Gastroesophageal sphincter (tissue), 4 donors: ENCODE data around the gene FOXO6. TPM values are rescaled to one million over a fixed set of nuclear protein-coding genes. Genes with fewer than 3 reads are reported as not detected.

Source experiments
- ATAC-seq: fragments of 150-250 bp; one replicate; pipeline ENCODE4 v1.9.1; 2016; ENCODE audit warnings: mild to moderate bottlenecking, moderate library complexity
- H3K27ac ChIP-seq, 4 donors: fragments of 200-600 bp; sonication (generic) in 3 of 4; 1 replicate in 3 of 4; 2 replicates in 1 of 4; pipeline ENCODE4 v1.5.1; 2016 to 2019
- H3K27me3 ChIP-seq: fragments of 200-600 bp; sonication (generic); one replicate; pipeline ENCODE4 v1.5.1; 2019
- H3K36me3 ChIP-seq, 2 donors: fragments of 200-600 bp; sonication (generic); one replicate each; pipeline ENCODE4 v1.5.1; 2019; ENCODE audit warnings: control low read depth in 1 of 2
- H3K4me1 ChIP-seq, 3 donors: fragments of 200-600 bp; sonication (generic); 1 replicate in 2 of 3; 2 replicates in 1 of 3; pipeline ENCODE4 v1.5.1; 2016 to 2019; ENCODE audit warnings: control low read depth in 2 of 3
- H3K4me3 ChIP-seq, 2 donors: fragments of 200-600 bp; sonication (generic); one replicate each; pipeline ENCODE4 v1.5.1; 2019; ENCODE audit warnings: mild to moderate bottlenecking in 1 of 2, moderate library complexity in 1 of 2
- H3K9me3 ChIP-seq, 3 donors: fragments of 200-600 bp; sonication (generic); one replicate each; pipeline ENCODE4 v1.5.1; 2017 to 2019; ENCODE audit warnings: control low read depth in 2 of 3
- EP300 ChIP-seq: sonication (generic); formaldehyde crosslinking; IDR thresholded peaks from one replicate; pipeline ENCODE4 v1.6.1; 2017; ENCODE audit warnings: antibody characterized with exemption, mild to moderate bottlenecking
- POLR2A ChIP-seq, 2 donors: fragments of 450-650 bp; IDR thresholded peaks; one replicate each; pipeline ENCODE4 v1.6.1; 2017; ENCODE audit warnings: antibody characterized with exemption in 2 of 2, mild to moderate bottlenecking in 2 of 2, moderate library complexity in 1 of 2
- POLR2AphosphoS5 ChIP-seq: sonication (generic); formaldehyde crosslinking; IDR thresholded peaks from one replicate; pipeline ENCODE4 v1.6.1; 2017; ENCODE audit warnings: antibody characterized with exemption
- WGBS, 2 donors: methylation state at CpG; one replicate each; pipeline ENCODE4 v1.1.5; 2018; ENCODE audit warnings: low coverage in 1 of 2; 5-methylcytosine and 5-hydroxymethylcytosine counted together
- total RNA-seq, 4 donors: library from RNA; depleted of rRNA; stranded (reverse); fragments of >200 nt; gene quantifications; one replicate each; pipeline ENCODE4 v1.1.0, GENCODE V29; 2016
- TF ChIP-seq, protein P1 (sequence below), 4 experiments: fragments of 200-600 bp in 2 of 4; fragments of 450-650 bp in 2 of 4; sonication (generic) in 1 of 4; IDR thresholded peaks; one replicate each; pipeline ENCODE4 v1.5.1; 2017 to 2019; ENCODE audit warnings: antibody characterized with exemption in 4 of 4, mild to moderate bottlenecking in 2 of 4, moderate library complexity in 2 of 4

Gene FOXO6
- total RNA-seq, 4 donors from 2014 or later, result 0.27 to 2.2 (median 1.9) TPM

DNA sequence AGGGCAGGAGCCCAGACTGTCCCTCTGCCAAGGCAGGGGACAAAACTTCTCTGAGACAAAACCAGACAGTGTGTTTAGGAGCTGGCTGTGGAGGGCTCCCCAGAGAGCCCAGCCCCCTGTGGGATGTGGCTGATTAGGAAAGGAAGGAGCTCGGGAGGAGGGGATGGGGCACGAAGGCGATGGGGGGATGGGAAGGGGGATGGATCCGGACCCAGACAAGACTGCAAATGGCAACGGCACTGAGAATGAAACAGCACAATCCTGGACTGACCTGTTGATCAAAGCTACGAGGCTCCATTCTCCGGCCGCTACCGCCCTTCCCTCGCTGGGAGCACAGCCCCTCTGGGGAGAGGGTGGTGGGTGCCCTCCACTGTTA, 33.1 kb downstream of the FOXO6 start:
- H3K9me3 ChIP-seq, result no peaks in the 10 kb centered on the region
- no peaks in the 10 kb centered on the region for H3K36me3 ChIP-seq
- WGBS, 2 donors, result 75 to 97% methylated on average over 6 to 7 of the region's 10 CpGs
- peaks cover 0 to 19% (median 0%) of the 10 kb centered on the region in 3 donors for H3K4me1 ChIP-seq
- no peak for ATAC-seq
- peaks cover 6% of the 10 kb centered on the region for H3K27me3 ChIP-seq
- H3K4me3 ChIP-seq, result no peak overlapping the region
- TF ChIP-seq POLR2A (IDR thresholded peaks at IDR 0.05), result no peak
- no peak for TF ChIP-seq POLR2AphosphoS5
- TF ChIP-seq, protein P1, sequence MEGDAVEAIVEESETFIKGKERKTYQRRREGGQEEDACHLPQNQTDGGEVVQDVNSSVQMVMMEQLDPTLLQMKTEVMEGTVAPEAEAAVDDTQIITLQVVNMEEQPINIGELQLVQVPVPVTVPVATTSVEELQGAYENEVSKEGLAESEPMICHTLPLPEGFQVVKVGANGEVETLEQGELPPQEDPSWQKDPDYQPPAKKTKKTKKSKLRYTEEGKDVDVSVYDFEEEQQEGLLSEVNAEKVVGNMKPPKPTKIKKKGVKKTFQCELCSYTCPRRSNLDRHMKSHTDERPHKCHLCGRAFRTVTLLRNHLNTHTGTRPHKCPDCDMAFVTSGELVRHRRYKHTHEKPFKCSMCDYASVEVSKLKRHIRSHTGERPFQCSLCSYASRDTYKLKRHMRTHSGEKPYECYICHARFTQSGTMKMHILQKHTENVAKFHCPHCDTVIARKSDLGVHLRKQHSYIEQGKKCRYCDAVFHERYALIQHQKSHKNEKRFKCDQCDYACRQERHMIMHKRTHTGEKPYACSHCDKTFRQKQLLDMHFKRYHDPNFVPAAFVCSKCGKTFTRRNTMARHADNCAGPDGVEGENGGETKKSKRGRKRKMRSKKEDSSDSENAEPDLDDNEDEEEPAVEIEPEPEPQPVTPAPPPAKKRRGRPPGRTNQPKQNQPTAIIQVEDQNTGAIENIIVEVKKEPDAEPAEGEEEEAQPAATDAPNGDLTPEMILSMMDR (IDR thresholded peaks at IDR 0.05), result no peak
- TF ChIP-seq EP300, result no peak
- H3K27ac ChIP-seq, result no peak overlapping the region

DNA sequence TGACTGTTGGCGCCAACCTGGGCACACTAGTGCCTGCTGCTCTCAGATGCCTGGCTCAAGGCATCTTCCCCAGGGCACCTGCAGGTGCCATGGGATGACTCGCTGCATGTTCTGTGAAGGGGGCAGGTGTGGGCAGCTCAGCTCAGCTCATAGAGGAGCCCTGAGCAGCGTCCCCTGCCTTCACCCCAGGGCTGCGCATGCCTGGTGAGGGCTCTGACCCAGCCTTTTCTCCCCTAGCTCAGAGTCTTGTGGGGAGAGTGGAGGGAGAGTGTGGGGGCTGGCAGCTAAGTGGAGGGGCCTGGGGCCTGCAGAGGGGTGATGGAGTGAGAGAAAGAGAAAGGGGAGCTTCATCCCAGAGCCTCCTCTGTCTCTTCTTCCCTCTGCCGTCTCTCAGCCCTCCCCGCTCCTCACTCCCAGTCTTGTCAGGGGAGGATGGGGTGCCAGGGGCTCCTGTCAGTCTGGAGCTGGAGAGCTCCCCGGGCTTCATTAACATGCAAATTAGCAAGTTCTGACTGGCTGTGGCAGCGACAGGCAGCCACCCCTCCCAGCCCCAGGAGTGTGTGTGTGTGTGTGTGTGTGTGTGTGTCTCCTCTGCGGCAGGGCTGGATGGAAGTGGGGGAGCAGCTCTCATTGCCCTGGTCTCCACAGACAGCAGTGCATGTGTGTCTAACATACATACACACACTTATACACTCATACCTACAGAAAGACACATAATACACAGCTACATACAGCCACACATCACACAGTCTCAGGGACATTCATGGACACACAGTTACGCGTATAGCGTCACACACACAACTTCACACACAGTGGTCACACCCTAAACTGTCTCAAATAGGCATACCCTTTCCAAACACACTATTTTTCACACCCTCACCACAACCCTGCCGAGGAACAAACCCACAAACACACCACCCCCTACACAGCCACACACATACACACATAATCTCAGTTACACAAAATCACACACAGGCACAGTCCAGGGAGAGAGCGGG, 34.0 kb downstream of the FOXO6 start:
- H3K9me3 ChIP-seq, result no peaks in the 10 kb centered on the region
- no peak for TF ChIP-seq POLR2A (IDR thresholded peaks at IDR 0.05)
- TF ChIP-seq, protein P1 (IDR thresholded peaks at IDR 0.05), result no peak
- no peak for TF ChIP-seq EP300
- TF ChIP-seq POLR2AphosphoS5, result no peak
- peaks cover 0 to 22% (median 0%) of the 10 kb centered on the region in 3 donors for H3K4me1 ChIP-seq
- no peak overlapping the region for H3K27ac ChIP-seq
- no peak overlapping the region for H3K4me3 ChIP-seq
- no peak for ATAC-seq
- WGBS, 2 donors, result 84% methylated on average over 6 of the region's 14 CpGs; no CpG with 5 or more reads in 1 of the 2 donors
- peaks cover 6% of the 10 kb centered on the region for H3K27me3 ChIP-seq
- H3K36me3 ChIP-seq, result no peaks in the 10 kb centered on the region

DNA sequence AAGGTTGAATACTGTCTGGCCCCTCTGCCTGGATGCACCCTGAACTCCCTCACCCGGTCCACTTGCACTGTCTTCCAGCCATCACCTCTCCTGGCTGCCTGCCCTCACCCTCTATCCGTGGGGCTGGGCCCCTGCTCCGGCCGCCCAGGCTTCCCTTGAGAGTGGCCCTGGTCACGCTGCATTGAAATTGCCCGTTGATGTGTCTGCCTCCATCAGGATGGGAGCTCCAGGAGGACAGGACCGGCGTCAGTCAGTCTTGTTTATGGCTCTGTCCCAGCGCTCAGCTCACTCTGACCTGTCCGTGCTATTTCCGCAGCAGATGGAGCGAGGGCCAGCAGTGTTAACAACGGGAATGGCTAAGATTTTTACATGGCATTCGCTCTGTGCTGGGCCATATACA, 34.9 kb downstream of the FOXO6 start:
- no peak for ATAC-seq
- Histone ChIP-seq H3K9me3 (no peaks in the 10 kb centered on the region), H3K4me3 (no peak overlapping the region), H3K27me3 (peaks cover 6% of the 10 kb centered on the region), H3K4me1 (peaks cover 0 to 22% (median 0%) of the 10 kb centered on the region in 3 donors), H3K36me3 (no peaks in the 10 kb centered on the region), H3K27ac (no peak overlapping the region)
- 60% methylated on average over 2 of the region's 14 CpGs; no CpG with 5 or more reads in 1 of the 2 donors for WGBS, 2 donors
- TF ChIP-seq, protein P1 (IDR thresholded peaks at IDR 0.05), result no peak
- TF ChIP-seq POLR2A (IDR thresholded peaks at IDR 0.05), result no peak
- no peak for TF ChIP-seq EP300
- TF ChIP-seq POLR2AphosphoS5, result no peak

DNA sequence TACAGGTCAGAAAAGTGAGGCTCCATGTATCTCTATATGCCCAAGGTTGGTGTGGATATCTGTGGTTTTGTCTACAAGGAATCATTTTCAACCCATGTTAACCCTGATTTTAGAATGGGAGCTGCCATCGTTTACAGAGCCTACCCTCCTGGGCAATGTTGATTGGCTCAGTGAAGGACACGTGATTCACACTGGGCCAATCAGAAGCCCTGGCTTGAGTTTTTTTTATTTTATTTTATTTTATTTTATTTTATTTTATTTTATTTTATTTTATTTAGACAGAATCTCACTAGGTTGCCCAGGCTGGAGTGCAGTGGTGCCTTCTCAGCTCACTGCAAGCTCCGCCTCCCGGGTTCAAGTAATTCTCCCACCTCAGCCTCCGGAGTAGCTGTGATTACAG, 35.8 kb downstream of the FOXO6 start:
- WGBS, 2 donors, result 70 to 73% methylated on average over 4 to 5 of the region's 5 CpGs
- Histone ChIP-seq H3K4me3 (no peak overlapping the region), H3K27ac (no peak overlapping the region), H3K4me1 (peaks cover 0 to 16% (median 0%) of the 10 kb centered on the region in 3 donors), H3K36me3 (no peaks in the 10 kb centered on the region), H3K9me3 (no peaks in the 10 kb centered on the region), H3K27me3 (peaks cover 6% of the 10 kb centered on the region)
- no peak for ATAC-seq
- TF ChIP-seq, protein P1 (IDR thresholded peaks at IDR 0.05), result no peak
- no peak for TF ChIP-seq POLR2AphosphoS5
- no peak for TF ChIP-seq POLR2A (IDR thresholded peaks at IDR 0.05)
- no peak for TF ChIP-seq EP300
